Sigmoid colon (tissue), 4 donors: ENCODE measurements around the gene CTIF.

Source experiments
- EP300 ChIP-seq, 4 donors: sonication (generic); formaldehyde crosslinking; IDR thresholded peaks; one replicate each; pipeline ENCODE4 v1.6.1; 2017; ENCODE audit warnings: antibody characterized with exemption in 4 of 4
- POLR2A ChIP-seq, 2 donors: fragments of 450-650 bp; IDR thresholded peaks; one replicate each; pipeline ENCODE4 v1.6.1; 2016; ENCODE audit warnings: antibody characterized with exemption in 2 of 2, mild to moderate bottlenecking in 2 of 2, moderate library complexity in 2 of 2
- POLR2AphosphoS5 ChIP-seq, 4 donors: sonication (generic); formaldehyde crosslinking; IDR thresholded peaks; one replicate each; pipeline ENCODE4 v1.6.1; 2017; ENCODE audit warnings: antibody characterized with exemption in 4 of 4

DNA sequence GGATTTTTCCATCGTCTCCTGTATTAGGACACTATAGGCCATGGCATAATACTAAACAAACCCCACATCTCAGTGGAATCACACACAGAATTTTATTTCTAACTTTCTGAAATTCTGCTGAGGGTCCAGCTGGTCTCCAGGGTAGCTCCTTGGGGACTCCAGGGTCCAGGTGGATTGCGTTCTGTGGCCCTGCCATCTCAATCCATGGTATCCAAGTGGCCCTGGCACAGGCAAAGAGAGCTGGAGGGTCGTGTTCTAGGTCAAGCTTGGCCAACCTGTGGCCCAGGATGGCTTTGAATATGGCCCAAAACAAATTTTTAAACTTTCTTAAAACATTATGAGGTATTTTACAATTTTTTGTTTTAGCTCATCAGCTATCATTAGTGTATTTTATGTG, 134.6 kb downstream of the CTIF start:
- TF ChIP-seq POLR2A (IDR thresholded peaks at IDR 0.05) (no peak), POLR2AphosphoS5 (IDR thresholded peaks at IDR 0.05) (no peak), EP300 (IDR thresholded peaks at IDR 0.05) (no peak)
